HG03025 (cell line): ENCODE results near the gene SLC6A9.

ENCODE experiments used
- ATAC-seq: cut with Tn5 transposase; IDR thresholded peaks from one replicate; pipeline ENCODE4 v1.9.1; 2021; ENCODE audit warnings: mild to moderate bottlenecking, moderate library complexity; ENCODE audit not compliant: unreplicated experiment, low FRiP score

Gene SLC6A9

GRCh38 chr1:43975249-43975961 lies 55.9 kb downstream of the SLC6A9 start:
- peak; percentile 5 for ATAC-seq

GRCh38 chr1:43974443-43975248 lies 56.6 kb downstream of the SLC6A9 start, which contains the start of gene ATP6V0B:
TSS of gene ATP6V0B (plus strand) at chr1:43974960. CDS start at chr1:43975041, 81 bp downstream.
- peak; percentile 67 for ATAC-seq

GRCh38 chr1:43973981-43974442 lies 57.2 kb downstream of the SLC6A9 start:
- ATAC-seq = no peak

GRCh38 chr1:43971336-43971980 lies 59.8 kb downstream of the SLC6A9 start:
- ATAC-seq = no peak

GRCh38 chr1:43970911-43971310 lies 60.4 kb downstream of the SLC6A9 start:
- ATAC-seq = no peak

GRCh38 chr1:43970502-43970901 lies 60.8 kb downstream of the SLC6A9 start:
- ATAC-seq = no peak

GRCh38 chr1:43969746-43970466 lies 61.4 kb downstream of the SLC6A9 start, which contains the start of gene DPH2:
TSS of gene DPH2 (plus strand) at chr1:43970010. CDS start at chr1:43970176, 166 bp downstream.
- ATAC-seq = peak; percentile 67

- ATAC-seq = no peak
Observed at GRCh38 chr1:43969416-43969745, 61.9 kb downstream of the SLC6A9 start.

GRCh38 chr1:43968348-43968948 lies 62.8 kb downstream of the SLC6A9 start:
- no peak for ATAC-seq

GRCh38 chr1:43965316-43965715 lies 65.9 kb downstream of the SLC6A9 start:
- ATAC-seq = no peak

- ATAC-seq = no peak
Observed at GRCh38 chr1:43963890-43964289, 67.4 kb downstream of the SLC6A9 start.

- no peak for ATAC-seq
Observed at GRCh38 chr1:43963006-43963405, 68.3 kb downstream of the SLC6A9 start.

GRCh38 chr1:43962324-43962723 lies 68.9 kb downstream of the SLC6A9 start:
- ATAC-seq = no peak

- ATAC-seq = no peak
Observed at GRCh38 chr1:43961692-43962091, 69.6 kb downstream of the SLC6A9 start.

- ATAC-seq = no peak
Observed at GRCh38 chr1:43960798-43961197, 70.5 kb downstream of the SLC6A9 start.

GRCh38 chr1:43958351-43959255 lies 72.7 kb downstream of the SLC6A9 start:
- no peak for ATAC-seq

- no peak for ATAC-seq
Observed at GRCh38 chr1:43957407-43958040, 73.7 kb downstream of the SLC6A9 start.

GRCh38 chr1:43956234-43956633 lies 75.0 kb downstream of the SLC6A9 start:
- no peak for ATAC-seq

- ATAC-seq = no peak
Observed at GRCh38 chr1:43954036-43954435, 77.2 kb downstream of the SLC6A9 start.
